H1 (cell line): ENCODE results near the gene KLF13. TPM values are rescaled to one million over a fixed set of nuclear protein-coding genes. Genes with fewer than 3 reads are reported as not detected.

Source experiments
- CTCF ChIA-PET: fragments of 300-600 bp; sonication (Branson Sonifier 250); formaldehyde crosslinking; loops from one replicate; lab custom pipeline; 2021; ENCODE audit not compliant: partially characterized antibody; lab: Charles Lee
- POLR2A ChIA-PET: fragments of 300-600 bp; sonication (Branson Sonifier 250); formaldehyde crosslinking; loops from one replicate; lab custom pipeline; 2021; ENCODE audit warnings: inconsistent platforms; ENCODE audit not compliant: partially characterized antibody; lab: Charles Lee
- DNase-seq, 2 experiments: peaks; one replicate each; pipeline versions ENCODE4 v3.0.0 to v3.0.0-alpha.2; 2010 to 2022; ENCODE audit warnings: low spot score in 2 of 2, low read depth in 1 of 2, mixed read lengths in 1 of 2
- FAIRE-seq: peaks from 2 replicates; lab custom pipeline; 2011; peaks lifted over from hg19 to GRCh38; lab: Jason Lieb, UNC
- H2AFZ ChIP-seq: 2 replicates; pipeline ENCODE4 v1.8.1; 2012; ENCODE audit warnings: low read length, inconsistent platforms
- H2AK5ac ChIP-seq: 2 replicates; pipeline ENCODE4 v1.6.1; 2013; ENCODE audit warnings: low read depth, low read length
- H2BK120ac ChIP-seq: replicated peaks from 2 replicates; pipeline ENCODE3; 2013; ENCODE audit warnings: low read depth, low read length, inconsistent platforms
- H2BK12ac ChIP-seq: 2 replicates; pipeline ENCODE4 v1.6.1; 2013; ENCODE audit warnings: low read depth, low read length
- H2BK15ac ChIP-seq: 2 replicates; pipeline ENCODE4 v1.6.1; 2013; ENCODE audit warnings: low read length
- H2BK20ac ChIP-seq: 2 replicates; pipeline ENCODE4 v1.6.1; 2013; ENCODE audit warnings: low read length
- H2BK5ac ChIP-seq: 2 replicates; pipeline ENCODE4 v1.6.1; 2013; ENCODE audit warnings: low read depth, low read length
- H3K14ac ChIP-seq: 2 replicates; pipeline ENCODE4 v1.6.1; 2013; ENCODE audit warnings: inconsistent platforms; ENCODE audit not compliant: insufficient read length
- H3K18ac ChIP-seq: 2 replicates; pipeline ENCODE4 v1.6.1; 2013; ENCODE audit warnings: low read length; ENCODE audit errors: extremely low read depth
- H3K23ac ChIP-seq: 2 replicates; pipeline ENCODE4 v1.6.1; 2013; ENCODE audit warnings: inconsistent platforms; ENCODE audit not compliant: insufficient read length
- H3K23me2 ChIP-seq: 2 replicates; pipeline ENCODE4 v1.6.1; 2013; ENCODE audit warnings: low read depth, low read length
- H3K27ac ChIP-seq: 2 replicates; pipeline ENCODE4 v1.6.1; 2011; ENCODE audit warnings: low read depth, low read length, inconsistent platforms
- H3K27me3 ChIP-seq, 4 experiments: replicated peaks in 1 of 4; 1 replicate in 1 of 4; 2 replicates in 3 of 4; pipeline versions ENCODE4 v1.6.1 to v1.8.1; 2011 to 2013; ENCODE audit warnings: low read length in 3 of 4, mild to moderate bottlenecking in 3 of 4, inconsistent platforms in 2 of 4, mixed read lengths in 2 of 4, moderate library complexity in 1 of 4; ENCODE audit not compliant: control insufficient read depth in 3 of 4, insufficient read depth in 3 of 4; ENCODE audit errors: extremely low read depth in 1 of 4
- H3K36me3 ChIP-seq, 4 experiments: 2 replicates each; pipeline versions ENCODE4 v1.6.1 to v1.8.1; 2011 to 2013; ENCODE audit warnings: mild to moderate bottlenecking in 4 of 4, low read length in 3 of 4, moderate library complexity in 2 of 4, control low read depth in 1 of 4, inconsistent platforms in 1 of 4; ENCODE audit not compliant: insufficient read depth in 4 of 4, control insufficient read depth in 2 of 4
- H3K4ac ChIP-seq: replicated peaks from 2 replicates; pipeline ENCODE3; 2013; ENCODE audit warnings: low read length, low read depth, mixed read lengths, inconsistent platforms; ENCODE audit not compliant: insufficient read length
- H3K4me1 ChIP-seq, 4 experiments: replicated peaks in 1 of 4; 1 replicate in 1 of 4; 2 replicates in 3 of 4; pipeline versions ENCODE4 v1.6.1 to v1.8.1; 2011 to 2013; ENCODE audit warnings: low read length in 3 of 4, inconsistent platforms in 2 of 4, mixed read lengths in 1 of 4; ENCODE audit not compliant: insufficient read depth in 4 of 4, control insufficient read depth in 3 of 4
- H3K4me2 ChIP-seq, 2 experiments: 2 replicates each; pipeline versions ENCODE4 v1.6.1 to v1.8.1; 2011 to 2013; ENCODE audit warnings: low read depth in 2 of 2, low read length in 2 of 2, control low read depth in 1 of 2, inconsistent platforms in 1 of 2, mild to moderate bottlenecking in 1 of 2; ENCODE audit not compliant: insufficient read depth in 1 of 2
- H3K4me3 ChIP-seq, 4 experiments: fragments of 200-600, 300-600 bp in 1 of 4; sonication (generic), shearing (Covaris generic), sonication (Bioruptor Twin) in 1 of 4; 2 replicates each; pipeline versions ENCODE4 v1.5.1 to v1.8.1; 2011 to 2016; ENCODE audit warnings: low read length in 4 of 4, low read depth in 3 of 4, control low read depth in 2 of 4, inconsistent platforms in 2 of 4, mild to moderate bottlenecking in 2 of 4, mixed read lengths in 1 of 4, moderate library complexity in 1 of 4; ENCODE audit not compliant: insufficient read depth in 2 of 4; ENCODE audit errors: extremely low read depth in 1 of 4
- H3K56ac ChIP-seq: replicated peaks from 2 replicates; pipeline ENCODE3; 2013; ENCODE audit warnings: low read depth, mild to moderate bottlenecking, mixed read lengths, low read length, inconsistent platforms; ENCODE audit not compliant: insufficient read length
- H3K79me1 ChIP-seq: 2 replicates; pipeline ENCODE4 v1.6.1; 2013; ENCODE audit warnings: low read depth, low read length, control low read depth
- H3K79me2 ChIP-seq, 2 experiments: 2 replicates each; pipeline versions ENCODE4 v1.6.1 to v1.8.1; 2012 to 2013; ENCODE audit warnings: low read length in 2 of 2, mild to moderate bottlenecking in 2 of 2, inconsistent platforms in 1 of 2; ENCODE audit not compliant: insufficient read depth in 2 of 2, control insufficient read depth in 1 of 2
- H3K9ac ChIP-seq, 4 experiments: replicated peaks in 1 of 4; 1 replicate in 1 of 4; 2 replicates in 3 of 4; pipeline versions ENCODE4 v1.6.1 to v1.8.1; 2011 to 2013; ENCODE audit warnings: low read depth in 3 of 4, low read length in 3 of 4, control low read depth in 2 of 4, mild to moderate bottlenecking in 2 of 4, moderate library complexity in 2 of 4, inconsistent platforms in 1 of 4; ENCODE audit errors: extremely low read depth in 1 of 4
- H3K9me3 ChIP-seq, 2 experiments: 2 replicates each; pipeline versions ENCODE4 v1.6.1 to v1.8.1; 2012 to 2013; ENCODE audit warnings: mild to moderate bottlenecking in 2 of 2, moderate library complexity in 2 of 2, control low read depth in 1 of 2, inconsistent platforms in 1 of 2, low read depth in 1 of 2, low read length in 1 of 2, mixed read lengths in 1 of 2; ENCODE audit not compliant: insufficient read depth in 2 of 2
- H4K20me1 ChIP-seq, 2 experiments: replicated peaks in 1 of 2; 2 replicates each; pipeline versions ENCODE3 to v1.8.1; 2011 to 2013; ENCODE audit warnings: inconsistent platforms in 2 of 2, low read length in 2 of 2, mild to moderate bottlenecking in 1 of 2; ENCODE audit not compliant: insufficient read depth in 2 of 2, control insufficient read depth in 1 of 2
- H4K5ac ChIP-seq: 2 replicates; pipeline ENCODE4 v1.6.1; 2013; ENCODE audit warnings: low read length, low read depth, mixed read lengths, inconsistent platforms; ENCODE audit not compliant: insufficient read length
- H4K8ac ChIP-seq: 2 replicates; pipeline ENCODE4 v1.8.0; 2013; ENCODE audit warnings: mild to moderate bottlenecking, moderate library complexity, low read length, inconsistent platforms; ENCODE audit not compliant: insufficient read depth; ENCODE audit errors: extremely low read depth
- H4K91ac ChIP-seq: replicated peaks from 2 replicates; pipeline ENCODE3; 2013; ENCODE audit warnings: low read length, mixed read lengths, inconsistent platforms; ENCODE audit not compliant: insufficient read length
- EP300 ChIP-seq, 2 experiments: IDR thresholded peaks; 1 replicate in 1 of 2; 2 replicates in 1 of 2; pipeline ENCODE4 v1.6.1; 2011 to 2012; ENCODE audit warnings: low read depth in 2 of 2, low read length in 2 of 2, mild to moderate bottlenecking in 2 of 2, borderline replicate concordance in 1 of 2, inconsistent platforms in 1 of 2, moderate library complexity in 1 of 2
- WGBS, 2 experiments: shearing (Covaris generic) in 1 of 2; methylation state at CpG; one replicate each; pipeline versions ENCODE4 v1.1.6 to v1.1.7; 2013 to 2015; ENCODE audit warnings: low lambda C conversion rate in 2 of 2, mixed read lengths in 2 of 2, inconsistent platforms in 1 of 2, low coverage in 1 of 2, missing lambda C conversion rate in 1 of 2; ENCODE audit not compliant: insufficient replicate concordance in 2 of 2, insufficient coverage in 1 of 2, insufficient read length in 1 of 2; ENCODE audit errors: extremely low coverage in 1 of 2, missing lambda C conversion rate in 1 of 2; 5-methylcytosine and 5-hydroxymethylcytosine counted together
- polyA plus RNA-seq, 7 experiments: library from polyadenylated mRNA; depleted of rRNA in 3 of 7; stranded (reverse) in 5 of 7; unstranded in 2 of 7; fragments of >200 nt in 5 of 7; fragments of 200-250 nt in 2 of 7; gene quantifications; 1 replicate in 5 of 7; 2 replicates in 1 of 7; 4 replicates in 1 of 7; pipeline versions ENCODE4 v1.2.1 to v1.2.3, GENCODE V29; 2011 to 2013; ENCODE audit warnings: missing spikeins in 2 of 7, mixed read lengths in 2 of 7
- total RNA-seq: library from RNA; stranded (reverse); fragmentation: NEBNext Ultra II Directional; extraction: Animal tissue kit (Norgen Biotek cat#: 25700); gene quantifications from 2 replicates; pipeline ENCODE4 v1.2.1, GENCODE V29; 2021

Gene KLF13
- total and polyA plus RNA-seq, 2 of the 8 experiments (the other 6 are each of a cell fraction or from before 2014, with no cell fraction given), result 18.3 to 33.4 TPM

GRCh38 chr15:31300208-31300661, 26.4 kb upstream of the KLF13 start:
- Histone ChIP-seq H2BK120ac (no peak overlapping the region), H3K27me3 (peaks cover 0 to 2% (median 0%) of the 10 kb centered on the region in 4 experiments; a peak in 1 of 7 replicates), H3K14ac (no peak overlapping the region), H3K56ac (no peak overlapping the region), H4K5ac (no peak overlapping the region), H2BK12ac (no peak overlapping the region), H3K4me3 (no peak overlapping the region), H3K23ac (no peak overlapping the region), H3K36me3 (no peaks in the 10 kb centered on the region), H2AK5ac (no peak overlapping the region), H3K4me2 (no peak overlapping the region), H4K20me1 (no peaks in the 10 kb centered on the region), H2BK5ac (no peak overlapping the region), H2BK15ac (no peak overlapping the region), H3K4me1 (peaks cover 9 to 40% (median 29%) of the 10 kb centered on the region in 4 experiments), H3K23me2 (no peaks in the 10 kb centered on the region), H4K91ac (peak overlapping the region; percentile 27), H3K79me2 (no peaks in the 10 kb centered on the region), H3K18ac (0 out of 2 replicates have a peak overlapping the region, but pooled peaks have one; percentile 32), H3K79me1 (no peaks in the 10 kb centered on the region), H3K9ac (no peak overlapping the region), H2BK20ac (no peak overlapping the region), H3K9me3 (no peaks in the 10 kb centered on the region), H4K8ac (peak overlapping the region; percentile 43; the same call in 1 of the 2 replicates), H3K27ac (no peak overlapping the region), H3K4ac (no peak overlapping the region), H2AFZ (no peak overlapping the region)
- no peak for FAIRE-seq
- ChIA-PET POLR2A (no interaction called here), CTCF (interaction anchor here (1.3 to 1.4 kb wide), 2 partner anchors 8 to 135 kb away, joined by 3 to 5 read pairs; no protein-coding TSS in a partner anchor)
- DNase-seq, result peak in 1 of 2 experiments; percentile 37
- WGBS, 2 experiments, result 93% methylated on average over 10 of the region's 10 CpGs; no CpG with 5 or more reads in 1 of the 2 experiments
- no peak for TF ChIP-seq EP300 (IDR thresholded peaks at IDR 0.05; ENCODE audit: borderline replicate concordance in 1 of 2, low read depth in 2 of 2, low read length in 2 of 2)
